T-helper 1 cell treated with Interleukin-12 subunit alpha and Interleukin-12 subunit beta and Interleukin-4 antibody, amounts not matched to agents 30 μg/mL and 1 μg/mL, for 36 hours (primary cell): ENCODE results near the gene CRAT.

Source experiments
- H3K27ac Mint-ChIP-seq: one replicate; pipeline ENCODE4 v1.8.0; 2021; ENCODE audit warnings: mild to moderate bottlenecking, mixed read lengths
- H3K27me3 Mint-ChIP-seq: one replicate; pipeline ENCODE4 v1.8.0; 2021; ENCODE audit warnings: low read depth, mixed read lengths
- H3K36me3 Mint-ChIP-seq: one replicate; pipeline ENCODE4 v1.8.0; 2021; ENCODE audit warnings: low read depth, mixed read lengths
- H3K4me1 Mint-ChIP-seq: one replicate; pipeline ENCODE4 v1.8.0; 2021; ENCODE audit warnings: low read depth, mixed read lengths
- H3K4me3 Mint-ChIP-seq: one replicate; pipeline ENCODE4 v1.8.0; 2021; ENCODE audit warnings: mild to moderate bottlenecking, moderate library complexity, mixed read lengths
- H3K9me3 Mint-ChIP-seq: one replicate; pipeline ENCODE4 v1.8.0; 2021; ENCODE audit warnings: mixed read lengths

The CRAT gene

GRCh38 chr9:129074106-129074505 lies 36.5 kb downstream of the CRAT start:
- Mint-ChIP-seq H3K4me1 (peaks cover 14% of the 10 kb centered on the region), H3K27ac (no peak overlapping the region), H3K27me3 (no peaks in the 10 kb centered on the region), H3K4me3 (no peak overlapping the region), H3K36me3 (peaks cover 2% of the 10 kb centered on the region), H3K9me3 (no peaks in the 10 kb centered on the region)

DNA sequence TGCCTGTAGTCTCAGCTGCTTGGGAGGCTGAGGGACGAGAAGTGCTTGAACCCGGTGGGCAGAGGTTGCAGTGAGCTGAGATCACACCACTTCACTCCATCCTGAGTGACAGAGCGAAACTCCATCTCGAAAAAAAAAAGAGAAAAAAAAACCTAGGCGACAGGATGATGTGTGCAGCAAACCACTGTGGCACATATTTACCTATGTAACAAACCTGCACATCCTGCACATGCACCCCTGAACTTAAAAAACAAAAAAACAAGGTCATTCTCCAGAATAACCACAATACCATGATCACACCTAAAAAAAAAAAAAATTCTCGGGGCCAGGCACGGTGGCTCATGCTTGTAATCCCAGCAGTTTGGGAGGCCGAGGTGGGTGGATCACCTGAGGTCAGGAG lies 37.2 kb downstream of the CRAT start:
- H3K27me3 Mint-ChIP-seq, result no peaks in the 10 kb centered on the region
- peak overlapping the region; percentile 76 for H3K27ac Mint-ChIP-seq
- peaks cover 16% of the 10 kb centered on the region for H3K4me1 Mint-ChIP-seq
- peaks cover 7% of the 10 kb centered on the region for H3K36me3 Mint-ChIP-seq
- peak overlapping the region; percentile 31 for H3K4me3 Mint-ChIP-seq
- no peaks in the 10 kb centered on the region for H3K9me3 Mint-ChIP-seq

DNA sequence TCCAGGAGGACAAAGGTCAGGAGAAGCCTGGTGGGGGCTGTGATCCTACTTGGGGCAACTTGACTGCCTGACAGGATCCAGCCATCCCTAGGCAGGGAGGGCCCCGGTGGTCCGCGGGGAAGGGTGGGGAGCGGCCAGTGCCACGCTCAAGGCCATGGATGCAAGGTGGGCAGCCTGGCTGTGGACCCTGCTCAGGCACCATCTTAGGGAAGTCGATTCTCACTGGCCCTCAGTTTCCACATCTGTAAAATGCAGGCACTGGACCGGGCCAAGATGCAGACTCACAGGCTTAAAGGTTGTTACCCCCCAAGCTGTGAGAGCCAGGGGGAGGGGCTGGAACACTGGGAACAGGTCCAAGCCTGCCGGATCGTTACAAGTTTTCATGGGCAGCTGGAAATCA lies 38.4 kb downstream of the CRAT start:
- Mint-ChIP-seq H3K27ac (peak overlapping the region; percentile 45), H3K4me1 (peaks cover 16% of the 10 kb centered on the region), H3K4me3 (no peak overlapping the region)

GRCh38 chr9:129071526-129072126 lies 39.0 kb downstream of the CRAT start:
- H3K4me1 Mint-ChIP-seq, result peaks cover 16% of the 10 kb centered on the region
- peak overlapping the region; percentile 45 for H3K27ac Mint-ChIP-seq
- peaks cover 12% of the 10 kb centered on the region for H3K36me3 Mint-ChIP-seq
- H3K4me3 Mint-ChIP-seq, result no peak overlapping the region
- no peaks in the 10 kb centered on the region for H3K27me3 Mint-ChIP-seq
- H3K9me3 Mint-ChIP-seq, result no peaks in the 10 kb centered on the region

More for the DNA sequence above, 38.4 kb downstream of the CRAT start:
- no peaks in the 10 kb centered on the region for H3K9me3 Mint-ChIP-seq
- no peaks in the 10 kb centered on the region for H3K27me3 Mint-ChIP-seq
- H3K36me3 Mint-ChIP-seq, result peaks cover 11% of the 10 kb centered on the region

GRCh38 chr9:129070696-129071525 lies 39.7 kb downstream of the CRAT start:
- Mint-ChIP-seq H3K27ac (no peak overlapping the region), H3K27me3 (no peaks in the 10 kb centered on the region), H3K4me3 (no peak overlapping the region), H3K4me1 (peaks cover 16% of the 10 kb centered on the region), H3K9me3 (no peaks in the 10 kb centered on the region), H3K36me3 (peaks cover 13% of the 10 kb centered on the region)

- no peak overlapping the region for H3K27ac Mint-ChIP-seq
- H3K4me3 Mint-ChIP-seq, result no peak overlapping the region
- peaks cover 17% of the 10 kb centered on the region for H3K36me3 Mint-ChIP-seq
- no peaks in the 10 kb centered on the region for H3K27me3 Mint-ChIP-seq
- no peaks in the 10 kb centered on the region for H3K9me3 Mint-ChIP-seq
- peaks cover 16% of the 10 kb centered on the region for H3K4me1 Mint-ChIP-seq
Measured at GRCh38 chr9:129069862-129070641, 40.5 kb downstream of the CRAT start.

DNA sequence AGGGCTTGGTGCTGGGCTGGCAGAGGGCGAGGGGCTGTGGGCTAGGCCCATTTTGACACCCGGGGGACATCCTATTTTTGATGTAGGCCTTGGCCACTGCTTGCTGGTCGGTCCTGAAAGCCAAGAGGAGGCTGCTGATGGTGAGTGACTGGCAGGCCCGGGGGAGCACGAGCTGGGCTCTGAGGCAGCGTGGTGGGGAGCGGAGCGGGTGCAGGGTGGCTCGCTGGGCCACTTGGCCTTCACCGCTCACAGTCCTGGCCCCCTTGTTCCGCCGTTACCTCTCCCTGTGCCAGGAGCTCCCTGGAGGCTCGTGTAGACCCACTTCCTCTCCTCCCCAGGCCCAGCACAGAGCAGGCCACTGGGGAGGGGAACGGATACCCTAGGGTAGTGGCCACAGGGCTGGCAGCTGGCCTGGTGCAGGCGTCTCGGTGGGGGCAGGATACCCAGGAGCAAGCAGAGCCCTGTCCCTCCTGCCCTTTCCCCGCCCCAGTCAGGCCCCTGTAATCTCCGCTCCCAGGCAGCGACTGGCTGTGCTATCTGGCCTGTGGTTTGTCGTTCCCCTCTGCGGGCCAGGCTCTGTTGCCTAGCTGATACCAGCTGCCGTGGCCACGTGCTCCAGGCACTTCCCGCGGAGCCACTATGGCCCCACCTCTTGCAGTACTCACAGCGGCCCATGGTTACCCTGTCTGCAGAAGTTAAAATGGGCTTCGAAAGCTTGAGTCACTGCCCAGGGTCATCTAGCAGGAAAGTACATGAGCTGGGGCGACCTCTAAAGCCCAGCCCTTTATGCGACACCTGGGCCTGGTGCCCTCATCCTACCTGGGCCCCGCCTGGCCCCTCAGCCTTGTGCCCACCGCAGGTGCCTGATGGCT lies 41.4 kb downstream of the CRAT start:
- no peaks in the 10 kb centered on the region for H3K9me3 Mint-ChIP-seq
- peak overlapping the region; percentile 21 for H3K4me3 Mint-ChIP-seq
- peaks cover 16% of the 10 kb centered on the region for H3K4me1 Mint-ChIP-seq
- peaks cover 17% of the 10 kb centered on the region for H3K36me3 Mint-ChIP-seq
- no peaks in the 10 kb centered on the region for H3K27me3 Mint-ChIP-seq
- H3K27ac Mint-ChIP-seq, result peak overlapping the region; percentile 83

- H3K27me3 Mint-ChIP-seq, result no peaks in the 10 kb centered on the region
- H3K36me3 Mint-ChIP-seq, result peaks cover 22% of the 10 kb centered on the region
- peaks cover 13% of the 10 kb centered on the region for H3K4me1 Mint-ChIP-seq
- H3K27ac Mint-ChIP-seq, result no peak overlapping the region
- H3K4me3 Mint-ChIP-seq, result no peak overlapping the region
- H3K9me3 Mint-ChIP-seq, result no peaks in the 10 kb centered on the region
Measured at GRCh38 chr9:129068110-129068509, 42.5 kb downstream of the CRAT start.

- Mint-ChIP-seq H3K27ac (no peak overlapping the region), H3K4me1 (peaks cover 7% of the 10 kb centered on the region), H3K9me3 (no peaks in the 10 kb centered on the region), H3K27me3 (no peaks in the 10 kb centered on the region), H3K4me3 (no peak overlapping the region), H3K36me3 (peaks cover 20% of the 10 kb centered on the region)
Measured at GRCh38 chr9:129064499-129064908, 46.1 kb downstream of the CRAT start.

GRCh38 chr9:129063061-129063460 lies 47.5 kb downstream of the CRAT start:
- Mint-ChIP-seq H3K4me3 (no peak overlapping the region), H3K27me3 (no peaks in the 10 kb centered on the region), H3K4me1 (no peaks in the 10 kb centered on the region), H3K9me3 (no peaks in the 10 kb centered on the region), H3K27ac (no peak overlapping the region), H3K36me3 (peaks cover 15% of the 10 kb centered on the region)

GRCh38 chr9:129060991-129061390 lies 49.6 kb downstream of the CRAT start:
- Mint-ChIP-seq H3K36me3 (peaks cover 11% of the 10 kb centered on the region), H3K27ac (no peak overlapping the region), H3K4me3 (no peak overlapping the region), H3K4me1 (no peaks in the 10 kb centered on the region), H3K9me3 (no peaks in the 10 kb centered on the region), H3K27me3 (no peaks in the 10 kb centered on the region)

DNA sequence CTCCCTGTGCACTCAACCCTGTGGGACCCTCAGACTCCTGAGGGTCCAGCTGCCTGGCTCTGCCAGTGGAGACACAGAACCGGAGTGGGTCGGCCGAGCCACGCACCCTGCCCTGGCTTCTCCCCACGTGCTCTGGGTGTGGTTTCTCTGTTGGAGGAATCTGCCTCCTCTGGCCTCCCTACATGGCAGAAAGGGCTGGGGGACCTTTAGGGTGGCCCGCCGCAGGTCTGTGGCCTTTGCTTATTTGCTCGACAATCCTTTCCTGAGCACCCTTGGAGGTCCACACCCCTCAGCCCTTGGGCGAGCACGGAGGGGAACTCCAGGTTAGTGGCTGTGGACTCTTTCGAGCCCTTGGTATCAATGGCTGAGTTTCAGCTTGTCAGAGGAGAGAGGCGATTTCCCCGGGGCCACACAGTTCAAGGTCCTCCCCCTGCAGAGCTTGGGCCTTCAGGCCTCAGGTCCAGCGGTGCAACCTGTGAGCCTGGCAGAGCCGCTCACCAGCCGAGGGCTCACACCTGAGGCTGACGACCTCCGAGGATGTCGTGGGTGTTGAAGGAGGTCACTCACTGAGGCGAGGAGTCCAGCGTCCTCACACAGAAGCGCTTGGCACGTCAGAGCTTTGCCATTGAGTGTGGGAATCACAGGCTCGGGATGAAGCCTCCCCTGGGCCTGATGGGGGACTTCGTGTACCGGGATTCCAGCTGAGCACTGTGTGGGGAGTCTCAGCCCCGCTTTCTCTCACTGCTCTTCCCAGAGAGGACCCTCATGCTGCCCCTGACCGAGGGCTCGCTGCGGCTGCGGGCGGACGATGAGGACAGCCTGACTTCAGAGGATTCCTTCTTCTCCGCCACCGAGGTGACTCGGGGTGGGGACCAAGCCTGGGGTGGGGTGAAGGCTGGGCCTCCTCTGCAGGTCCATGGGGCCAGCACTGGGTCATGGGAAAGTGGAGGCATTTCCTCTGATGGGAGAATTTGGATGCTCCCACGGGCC lies 50.5 kb downstream of the CRAT start:
- H3K4me3 Mint-ChIP-seq, result no peak overlapping the region
- H3K27ac Mint-ChIP-seq, result no peak overlapping the region
- H3K27me3 Mint-ChIP-seq, result no peaks in the 10 kb centered on the region
- no peaks in the 10 kb centered on the region for H3K4me1 Mint-ChIP-seq
- peaks cover 6% of the 10 kb centered on the region for H3K36me3 Mint-ChIP-seq
- H3K9me3 Mint-ChIP-seq, result no peaks in the 10 kb centered on the region
